Measurements from ENCODE around the gene ADI1. TPM values are rescaled to one million over a fixed set of nuclear protein-coding genes. Genes with fewer than 3 reads are reported as not detected.
"Not testable (repeated sequence)": the region's sequence is repeated elsewhere in the genome, so short reads cannot be mapped to it uniquely, and the experiment has no call there.

The ADI1 gene
- total RNA-seq, 1 donor from 2014 or later = 36.0 TPM

DNA sequence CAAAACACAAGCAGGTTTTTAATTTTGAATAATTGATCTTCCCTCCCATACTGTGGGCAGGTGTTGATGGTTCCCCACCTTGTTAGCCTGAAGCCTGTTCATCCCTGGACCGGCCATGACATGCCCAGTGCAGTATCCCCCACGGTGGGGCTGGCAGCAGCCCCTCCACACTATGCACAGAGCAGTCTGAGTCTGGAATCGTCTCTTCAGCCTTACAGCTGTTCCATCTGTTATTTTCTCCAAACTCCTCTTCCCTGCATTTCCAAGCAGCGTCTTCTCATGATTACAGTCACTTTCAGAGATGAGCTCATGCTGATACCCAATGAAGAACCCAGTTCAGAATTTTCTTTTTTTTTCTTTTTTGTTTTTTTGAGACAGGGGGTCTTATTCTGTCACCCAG, 68.2 kb downstream of the ADI1 start:
- Mint-ChIP-seq H3K9me3 (no peaks in the 10 kb centered on the region), H3K4me1 (ENCODE audit: low read depth) (no peaks in the 10 kb centered on the region), H3K4me3 (no peak overlapping the region), H3K27me3 (ENCODE audit: insufficient read depth) (no peaks in the 10 kb centered on the region), H3K36me3 (ENCODE audit: low read depth) (peaks cover 17% of the 10 kb centered on the region), H3K27ac (no peak overlapping the region)
- intact Hi-C loops (cut with micrococcal nuclease) = no loop called here
- no peak for DNase-seq (ENCODE audit: low spot score)

DNA sequence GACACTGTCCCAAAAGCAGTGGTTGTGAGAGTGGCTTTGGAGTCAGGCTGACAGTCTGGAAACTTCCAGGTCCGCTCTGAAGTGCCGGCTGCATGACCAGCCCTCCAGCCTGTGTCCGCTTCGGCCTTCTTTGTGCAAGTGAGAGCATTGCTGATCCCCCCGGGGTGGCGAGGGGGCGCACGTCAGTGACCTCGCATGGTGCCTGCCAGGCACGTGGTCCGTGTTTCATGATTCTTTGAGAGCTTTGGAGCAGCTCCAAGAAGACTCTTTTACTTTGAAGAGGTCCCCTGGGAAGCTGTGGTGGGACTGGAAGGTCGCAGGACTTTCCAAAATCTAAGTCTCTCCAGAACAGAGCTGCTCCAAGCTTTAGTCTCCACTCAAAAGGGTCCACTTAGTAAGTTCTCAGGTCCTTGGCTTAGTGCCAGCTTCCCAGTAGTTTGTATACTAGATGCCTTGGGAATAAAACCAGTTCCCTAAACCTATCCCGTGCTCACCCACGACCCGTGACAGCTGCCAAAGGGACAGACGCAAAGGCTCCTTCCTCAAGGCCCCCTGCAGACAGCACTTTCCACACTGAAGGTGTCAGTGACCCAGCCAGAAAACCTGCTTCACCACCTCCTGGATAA, 68.8 kb downstream of the ADI1 start:
- intact Hi-C loops (cut with micrococcal nuclease) = no loop called here
- H3K4me1 Mint-ChIP-seq (ENCODE audit: low read depth) = no peaks in the 10 kb centered on the region
- H3K36me3 Mint-ChIP-seq (ENCODE audit: low read depth) = peaks cover 13% of the 10 kb centered on the region
- H3K4me3 Mint-ChIP-seq = no peak overlapping the region
- no peak for DNase-seq (ENCODE audit: low spot score)
- H3K27me3 Mint-ChIP-seq (ENCODE audit: insufficient read depth) = no peaks in the 10 kb centered on the region
- H3K9me3 Mint-ChIP-seq = no peaks in the 10 kb centered on the region
- H3K27ac Mint-ChIP-seq = no peak overlapping the region

DNA sequence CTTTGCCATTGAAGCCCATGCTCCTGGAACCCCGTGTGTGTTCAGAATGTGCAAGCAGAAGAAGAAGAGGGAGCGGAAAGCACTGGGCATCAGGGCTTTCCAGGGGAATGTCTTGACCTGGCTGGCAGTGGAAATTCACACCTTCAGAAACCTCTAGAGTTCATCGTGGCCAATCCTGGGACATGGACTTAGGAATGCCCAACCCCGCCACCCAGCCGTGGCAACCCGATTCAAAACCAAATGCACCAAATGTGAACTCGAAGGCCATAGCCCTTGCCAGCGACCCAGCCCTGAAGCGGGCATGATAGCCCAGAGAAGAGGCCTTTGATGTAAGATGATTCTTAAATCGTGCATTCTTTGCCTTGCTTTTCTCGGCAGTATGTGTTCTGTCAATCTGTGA, 69.4 kb downstream of the ADI1 start:
- intact Hi-C loops (cut with micrococcal nuclease) = no loop called here
- no peak for DNase-seq (ENCODE audit: low spot score)
- H3K36me3 Mint-ChIP-seq (ENCODE audit: low read depth) = peaks cover 15% of the 10 kb centered on the region
- no peaks in the 10 kb centered on the region for H3K4me1 Mint-ChIP-seq (ENCODE audit: low read depth)
- no peak overlapping the region for H3K27ac Mint-ChIP-seq
- no peaks in the 10 kb centered on the region for H3K27me3 Mint-ChIP-seq (ENCODE audit: insufficient read depth)
- no peak overlapping the region for H3K4me3 Mint-ChIP-seq
- H3K9me3 Mint-ChIP-seq = no peaks in the 10 kb centered on the region

DNA sequence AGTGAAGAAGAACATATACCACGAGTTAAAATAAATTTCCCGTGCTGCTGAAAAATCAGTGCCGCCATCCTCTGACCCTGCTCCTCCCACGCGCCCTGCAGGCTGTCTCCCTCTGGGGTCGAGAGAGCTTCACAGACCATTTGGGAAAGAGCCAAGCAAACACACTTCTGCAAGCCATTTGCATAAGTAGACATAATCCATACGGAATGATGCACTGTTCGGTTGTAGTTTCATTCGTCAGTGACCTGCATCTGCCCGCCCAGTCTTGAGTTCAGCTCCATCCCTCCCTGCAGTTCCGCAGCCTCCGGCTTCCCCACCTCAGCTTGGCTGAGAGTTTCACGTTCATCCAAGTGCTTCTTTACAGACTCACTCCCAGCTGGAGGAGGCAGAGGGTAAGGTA, 70.2 kb downstream of the ADI1 start:
- Mint-ChIP-seq H3K9me3 (no peaks in the 10 kb centered on the region), H3K27ac (no peak overlapping the region), H3K27me3 (ENCODE audit: insufficient read depth) (no peaks in the 10 kb centered on the region), H3K4me3 (no peak overlapping the region), H3K36me3 (ENCODE audit: low read depth) (peaks cover 15% of the 10 kb centered on the region), H3K4me1 (ENCODE audit: low read depth) (no peaks in the 10 kb centered on the region)
- DNase-seq (ENCODE audit: low spot score) = no peak
- intact Hi-C loops (cut with micrococcal nuclease) = no loop called here

DNA sequence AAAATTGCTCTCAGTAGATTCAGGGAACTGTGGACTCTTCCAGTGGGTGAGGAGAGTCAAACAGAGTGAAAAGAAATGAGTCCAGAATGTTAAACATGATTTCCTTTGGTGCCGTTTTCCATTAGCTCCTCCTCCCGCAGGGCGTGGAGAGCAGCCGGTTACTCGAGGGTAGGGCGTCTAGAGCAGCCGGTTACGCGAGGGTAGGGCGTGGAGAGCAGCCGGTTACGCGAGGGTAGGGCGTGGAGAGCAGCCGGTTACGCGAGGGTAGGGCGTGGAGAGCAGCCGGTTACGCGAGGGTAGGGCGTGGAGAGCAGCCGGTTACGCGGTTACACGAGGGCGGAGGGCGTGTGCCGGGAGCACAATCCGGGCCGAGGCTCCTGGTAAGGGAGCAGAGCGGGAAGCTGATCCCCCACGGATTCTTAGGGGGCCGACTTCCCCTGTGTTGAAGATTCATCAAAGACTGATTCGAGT, 70.9 kb downstream of the ADI1 start:
- DNase-seq (ENCODE audit: low spot score); H3K4me1 Mint-ChIP-seq (ENCODE audit: low read depth); H3K27ac Mint-ChIP-seq; intact Hi-C loops (cut with micrococcal nuclease); H3K9me3 Mint-ChIP-seq; H3K27me3 Mint-ChIP-seq (ENCODE audit: insufficient read depth); H3K4me3 Mint-ChIP-seq: not testable (repeated sequence)
- peaks cover 15% of the 10 kb centered on the region for H3K36me3 Mint-ChIP-seq (ENCODE audit: low read depth)

DNA sequence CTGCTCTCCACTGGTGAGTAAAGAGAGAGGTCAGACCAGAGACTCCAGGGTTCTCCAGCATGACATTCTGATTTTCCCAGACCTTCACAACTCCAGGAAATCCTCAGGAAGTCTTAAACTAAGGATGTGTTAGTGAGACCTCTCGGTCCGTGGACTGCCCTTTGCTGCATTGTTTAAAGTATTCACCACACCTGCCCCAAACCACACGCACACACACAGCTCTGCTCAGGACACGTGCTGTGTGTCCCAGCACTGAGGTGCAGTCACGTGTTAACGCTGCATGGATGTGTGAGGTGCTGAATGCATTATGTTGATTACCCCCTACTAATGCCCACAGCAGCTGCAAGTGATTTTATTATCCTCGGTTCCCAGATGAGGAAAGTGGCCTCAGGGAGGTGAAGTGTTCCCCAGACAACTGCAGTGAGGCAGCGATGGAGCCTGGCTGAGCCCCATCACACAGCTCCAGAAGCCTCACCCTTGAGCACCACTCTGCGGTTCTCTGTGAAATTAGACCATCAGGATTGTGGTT, 71.5 kb downstream of the ADI1 start:
- H3K27ac Mint-ChIP-seq = no peak overlapping the region
- H3K4me3 Mint-ChIP-seq = no peak overlapping the region
- H3K4me1 Mint-ChIP-seq (ENCODE audit: low read depth) = no peaks in the 10 kb centered on the region
- no peaks in the 10 kb centered on the region for H3K9me3 Mint-ChIP-seq
- H3K36me3 Mint-ChIP-seq (ENCODE audit: low read depth) = peaks cover 15% of the 10 kb centered on the region
- no peaks in the 10 kb centered on the region for H3K27me3 Mint-ChIP-seq (ENCODE audit: insufficient read depth)
- intact Hi-C loops (cut with micrococcal nuclease) = no loop called here
- no peak for DNase-seq (ENCODE audit: low spot score)

Other genes starting within 250 kb of the ADI1 start
- gene EIPR1, start 141.7 kb downstream of the ADI1 start, total RNA-seq = 50.7 and 53.8 TPM in 2 replicates
- 87.3 and 101 TPM in 2 replicates for gene TRAPPC12, start 139.8 kb downstream of the ADI1 start, total RNA-seq
- 30.5 and 31.6 TPM in 2 replicates for gene RNASEH1, start 38.8 kb upstream of the ADI1 start, total RNA-seq
- 1,614 and 1,649 TPM in 2 replicates for gene RPS7, start 55.7 kb upstream of the ADI1 start, total RNA-seq
- not detected in 2 replicates for gene COLEC11, start 75.6 kb upstream of the ADI1 start, total RNA-seq
- gene ALLC, start 138.7 kb upstream of the ADI1 start, total RNA-seq = not detected in 2 replicates
- not detected in 2 replicates for gene DCDC2C, start 184.0 kb upstream of the ADI1 start, total RNA-seq

Data from activated T-helper 1 cell treated with anti-CD3 and anti-CD28 coated beads, Interleukin-12 subunit alpha, Interleukin-12 subunit beta, Interleukin-2, Interleukin-4 antibody, amounts not matched to agents 30 ng/mL and 10 ng/mL and 1 ng/mL, durations not matched to agents 14 hours and 24 hours and 36 hours (primary cell).